Measurements from ENCODE around the gene NFATC2.

DNA sequence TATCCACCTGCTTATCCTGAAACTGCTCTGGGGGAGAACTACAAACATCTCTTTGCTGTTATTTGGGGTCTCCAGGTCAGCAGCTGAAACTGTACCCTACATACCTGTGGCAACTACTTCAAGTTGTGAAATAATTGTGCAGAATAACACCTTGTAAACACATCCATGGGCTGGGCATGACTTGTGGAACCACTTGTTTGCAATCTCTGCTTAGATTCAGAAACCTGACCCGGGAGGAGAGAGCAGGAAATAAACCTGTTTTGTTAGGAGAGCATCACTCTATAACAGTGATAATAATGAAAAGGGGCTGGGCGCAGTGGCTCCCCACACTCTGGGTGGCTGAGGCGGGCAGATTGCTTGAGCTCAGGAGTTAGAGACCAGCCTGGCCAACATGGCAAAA is 183.1 kb downstream of the NFATC2 start:
- TF ChIP-seq, protein P1, sequence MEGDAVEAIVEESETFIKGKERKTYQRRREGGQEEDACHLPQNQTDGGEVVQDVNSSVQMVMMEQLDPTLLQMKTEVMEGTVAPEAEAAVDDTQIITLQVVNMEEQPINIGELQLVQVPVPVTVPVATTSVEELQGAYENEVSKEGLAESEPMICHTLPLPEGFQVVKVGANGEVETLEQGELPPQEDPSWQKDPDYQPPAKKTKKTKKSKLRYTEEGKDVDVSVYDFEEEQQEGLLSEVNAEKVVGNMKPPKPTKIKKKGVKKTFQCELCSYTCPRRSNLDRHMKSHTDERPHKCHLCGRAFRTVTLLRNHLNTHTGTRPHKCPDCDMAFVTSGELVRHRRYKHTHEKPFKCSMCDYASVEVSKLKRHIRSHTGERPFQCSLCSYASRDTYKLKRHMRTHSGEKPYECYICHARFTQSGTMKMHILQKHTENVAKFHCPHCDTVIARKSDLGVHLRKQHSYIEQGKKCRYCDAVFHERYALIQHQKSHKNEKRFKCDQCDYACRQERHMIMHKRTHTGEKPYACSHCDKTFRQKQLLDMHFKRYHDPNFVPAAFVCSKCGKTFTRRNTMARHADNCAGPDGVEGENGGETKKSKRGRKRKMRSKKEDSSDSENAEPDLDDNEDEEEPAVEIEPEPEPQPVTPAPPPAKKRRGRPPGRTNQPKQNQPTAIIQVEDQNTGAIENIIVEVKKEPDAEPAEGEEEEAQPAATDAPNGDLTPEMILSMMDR (conservative IDR thresholded peaks at IDR 0.05; ENCODE audit: low read length): no peak
- TF ChIP-seq EZH2phosphoT487 (IDR thresholded peaks at IDR 0.05; ENCODE audit: borderline replicate concordance): no peak
